ENCODE results near the gene TGFBR3.

DNA sequence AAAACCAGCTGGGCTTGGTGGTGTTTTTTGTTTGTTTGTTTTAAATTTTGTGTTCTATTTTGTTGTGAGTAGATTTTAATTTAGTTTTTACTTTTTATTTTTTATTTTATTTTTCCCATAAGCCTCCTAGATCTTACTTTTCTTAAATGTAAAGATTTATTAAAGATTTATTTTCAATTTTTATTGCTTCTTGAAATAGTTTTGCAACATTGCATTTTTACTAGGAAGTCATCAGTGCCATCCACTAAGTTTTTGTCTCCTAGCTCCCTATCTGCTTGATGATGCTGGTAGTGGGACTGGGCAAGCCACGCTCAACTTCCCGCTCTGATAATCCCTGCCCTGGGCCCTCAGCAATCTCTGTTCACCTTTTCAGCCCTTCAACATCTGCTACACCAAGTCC lies 209.9 kb downstream of the TGFBR3 start:
- TF ChIP-seq CTCF (IDR thresholded peaks at IDR 0.05; ENCODE audit: insufficient read depth, low read length, poor library complexity, severe bottlenecking) (no peak), EZH2phosphoT487 (conservative IDR thresholded peaks at IDR 0.05; ENCODE audit: low read length) (no peak)
